Activated CD4-positive, CD25-positive, alpha-beta regulatory T cell treated with anti-CD3 and anti-CD28 coated beads, Interleukin-2, amount 50 U/mL, for 72 hours (primary cell): ENCODE results near the gene CBX2.

ENCODE experiments used
- DNase-seq: peaks from one replicate; pipeline ENCODE4 v3.0.0; 2021

The CBX2 gene

DNA sequence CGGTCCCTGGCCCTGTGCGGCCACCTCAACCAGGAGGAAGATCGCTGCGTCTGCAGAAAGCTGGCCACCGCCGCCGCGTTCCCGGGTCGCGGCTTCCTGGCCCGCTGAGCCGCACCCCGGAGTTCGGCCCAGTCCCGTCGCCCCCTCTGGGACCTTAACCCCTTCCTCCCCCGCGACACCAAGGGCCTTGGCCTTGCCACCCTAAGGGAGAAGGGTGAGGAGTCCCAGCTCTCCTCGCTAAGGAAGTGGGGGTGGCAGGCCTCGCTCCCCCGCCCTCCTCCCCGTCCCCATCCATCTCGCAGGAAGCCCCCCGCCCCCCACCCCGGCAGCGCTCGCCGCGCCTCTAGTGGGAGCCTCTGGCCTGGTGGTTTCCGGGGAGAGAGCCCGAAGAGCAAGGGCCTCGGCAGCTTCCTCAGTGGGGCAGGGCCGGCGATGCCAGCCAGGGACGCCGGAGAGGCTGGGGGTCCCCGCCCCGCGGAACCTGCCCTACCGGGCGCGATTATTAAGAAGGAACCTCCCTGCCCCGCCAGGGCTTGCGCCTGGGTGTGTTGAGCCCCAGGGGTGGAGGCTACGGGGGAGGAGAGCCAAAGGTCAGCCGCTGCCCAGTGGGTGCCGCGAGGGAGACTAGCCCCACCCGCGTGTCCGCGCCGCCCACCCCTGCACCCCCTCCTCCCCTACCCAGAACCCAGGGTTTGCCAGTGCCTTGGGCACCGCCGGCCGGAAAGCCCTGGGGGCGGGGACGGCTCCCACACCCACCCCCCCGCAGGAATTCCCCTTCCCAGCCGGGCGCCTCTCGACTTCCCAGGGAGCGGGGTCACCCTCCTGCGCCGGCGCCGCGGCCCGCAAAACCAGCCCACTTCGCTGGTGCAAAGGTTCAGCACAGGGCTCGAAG lies 54.5 kb downstream of the CBX2 start:
- DNase-seq = no peak

DNA sequence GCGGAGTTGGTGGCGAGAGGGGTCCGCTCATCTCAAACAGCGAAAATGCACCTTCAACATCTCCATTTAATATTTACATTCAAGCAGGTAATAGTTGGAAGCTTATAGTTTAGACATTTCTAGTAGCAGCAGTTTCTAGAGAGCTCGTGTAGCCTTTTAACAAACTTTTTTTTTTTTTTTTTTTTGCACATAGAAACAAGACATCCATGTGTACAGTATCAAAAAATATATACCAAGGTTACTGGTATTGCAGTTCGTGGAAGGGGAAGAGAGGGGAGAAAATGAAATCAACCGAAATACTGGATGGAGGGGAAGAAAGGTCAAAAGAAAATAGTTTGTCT lies 55.1 kb downstream of the CBX2 start:
- DNase-seq = no peak

DNA sequence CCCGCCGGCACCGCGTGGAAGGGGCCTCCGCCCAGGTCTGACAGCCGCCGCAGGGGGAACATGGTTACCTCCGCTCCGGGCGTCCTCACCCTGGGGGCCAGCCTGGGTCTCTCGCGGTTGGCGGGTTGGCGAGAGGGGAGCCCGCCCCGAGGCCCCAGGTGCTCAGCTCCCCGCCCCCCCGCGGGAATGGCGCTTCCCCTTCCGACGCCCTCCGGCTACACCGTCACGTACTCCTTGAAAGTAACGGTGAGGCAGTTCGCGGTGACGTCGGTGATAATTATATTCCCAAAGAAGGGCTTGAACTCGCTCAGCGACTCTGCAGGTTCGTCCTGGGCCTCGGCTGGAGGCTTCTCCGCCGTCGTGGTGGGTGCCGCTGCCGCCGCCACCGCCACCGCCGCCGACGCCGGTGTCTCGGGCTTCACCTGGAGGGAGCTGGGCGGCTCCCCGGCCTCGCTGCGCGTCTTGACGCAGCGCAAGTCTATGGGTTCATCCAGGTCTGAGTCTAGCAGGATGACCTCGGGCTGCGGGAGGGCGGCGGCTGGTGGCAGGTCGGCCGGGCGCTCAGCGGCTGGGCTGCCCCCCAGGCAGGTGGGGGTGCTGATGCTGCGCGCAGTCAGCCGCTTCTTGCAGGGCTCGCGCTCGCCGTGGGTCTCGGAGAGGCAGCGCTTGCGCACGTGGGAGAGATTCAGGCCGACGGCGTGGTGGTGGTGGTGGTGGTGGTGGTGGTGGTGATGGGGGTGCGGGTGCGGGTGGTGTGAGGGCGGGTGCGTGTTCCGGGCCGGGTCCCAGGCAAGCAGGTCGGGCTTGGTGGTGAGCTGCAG lies 56.0 kb downstream of the CBX2 start:
- DNase-seq = no peak

DNA sequence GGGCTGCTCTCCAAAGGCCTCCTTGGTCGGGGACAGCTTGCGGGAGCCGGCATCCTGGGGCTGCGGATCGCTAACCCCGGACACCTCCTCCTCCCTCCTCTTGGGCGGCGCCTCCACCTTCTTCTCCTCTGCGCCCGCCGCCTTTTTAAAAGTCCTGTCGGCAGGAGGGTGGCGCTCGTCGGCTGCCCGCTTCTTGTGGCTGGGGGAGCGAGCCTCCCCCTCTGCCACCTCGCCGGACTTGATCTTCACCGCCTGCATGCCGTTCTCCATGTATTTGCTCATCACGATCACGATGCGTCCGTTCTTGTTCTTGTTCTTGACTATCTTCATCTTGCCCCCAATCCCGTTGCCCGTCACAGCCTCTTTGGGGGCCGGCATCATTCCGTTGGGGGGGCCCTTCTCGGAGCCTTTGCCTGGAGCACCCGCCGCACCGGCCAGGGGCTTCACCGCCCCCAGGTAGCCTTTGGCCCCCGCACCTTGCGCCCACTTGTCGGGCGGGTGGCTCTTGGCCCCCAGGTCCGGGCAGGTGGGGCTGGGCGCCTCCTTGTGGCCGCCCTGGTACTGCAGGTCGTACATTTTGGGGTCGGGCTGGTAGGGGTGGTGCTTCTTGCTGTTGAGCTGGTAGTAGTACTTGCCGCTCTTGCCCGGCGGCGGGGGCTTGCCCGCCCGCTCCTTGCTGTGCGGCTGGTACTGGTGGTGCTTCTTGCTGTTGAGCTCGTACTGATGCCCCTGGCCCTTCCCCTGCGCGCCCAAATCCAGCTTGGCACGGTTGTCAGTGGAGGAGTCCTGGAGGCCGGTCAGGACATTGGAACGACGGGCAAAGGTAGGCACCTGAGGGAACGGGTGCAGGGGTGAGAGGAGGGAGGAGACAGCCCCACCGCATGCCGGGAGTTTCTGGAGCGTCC lies 56.9 kb downstream of the CBX2 start:
- no peak for DNase-seq

DNA sequence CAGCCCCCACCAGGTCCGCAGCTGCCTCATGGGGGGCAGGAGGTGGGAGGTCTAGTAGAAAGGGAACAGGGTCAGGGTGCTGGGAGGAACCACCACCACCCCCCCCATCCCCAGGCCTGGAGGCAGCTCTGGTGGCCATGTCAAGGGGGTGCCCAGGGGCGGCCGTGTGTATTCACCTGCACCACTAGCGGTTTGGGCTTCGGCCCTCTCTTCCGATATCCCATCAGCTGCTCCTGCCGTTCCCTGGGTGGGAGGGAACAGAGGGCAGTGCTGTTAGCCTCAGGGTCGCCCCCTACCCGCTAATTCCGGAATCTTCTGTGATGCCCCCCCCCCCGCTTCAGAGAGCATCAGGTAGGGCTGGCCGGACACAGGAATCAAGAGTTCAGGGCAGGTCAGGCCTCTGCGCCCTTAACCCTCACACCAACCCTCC lies 57.5 kb downstream of the CBX2 start:
- no peak for DNase-seq

DNA sequence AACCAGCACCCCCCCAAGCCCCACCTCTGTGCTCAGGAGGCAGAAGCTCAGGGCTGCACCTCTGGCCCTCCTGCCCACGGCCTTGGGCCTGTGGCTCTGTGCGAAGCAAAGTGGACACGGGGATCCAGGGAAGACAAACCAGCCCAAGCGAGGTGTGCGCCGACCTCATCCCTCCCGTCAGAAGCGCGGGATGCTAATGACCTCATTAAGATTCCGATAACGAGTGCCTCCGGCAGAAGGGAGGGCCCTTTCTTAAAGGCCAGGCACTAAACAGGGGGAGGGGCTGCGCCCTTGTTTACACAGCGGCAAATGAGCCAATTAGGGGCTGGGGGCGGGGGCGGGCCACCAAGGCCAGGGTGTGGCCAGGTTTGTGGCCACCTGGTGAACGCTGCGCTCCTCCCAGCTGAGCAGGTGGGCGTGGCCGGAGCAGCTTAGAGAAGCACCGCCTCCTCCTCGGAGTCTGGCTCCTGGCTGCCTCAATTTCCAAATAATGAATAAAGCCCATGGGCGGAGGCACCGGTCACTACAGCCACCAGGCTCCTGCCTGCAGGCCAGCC lies 58.1 kb downstream of the CBX2 start:
- DNase-seq = no peak

DNA sequence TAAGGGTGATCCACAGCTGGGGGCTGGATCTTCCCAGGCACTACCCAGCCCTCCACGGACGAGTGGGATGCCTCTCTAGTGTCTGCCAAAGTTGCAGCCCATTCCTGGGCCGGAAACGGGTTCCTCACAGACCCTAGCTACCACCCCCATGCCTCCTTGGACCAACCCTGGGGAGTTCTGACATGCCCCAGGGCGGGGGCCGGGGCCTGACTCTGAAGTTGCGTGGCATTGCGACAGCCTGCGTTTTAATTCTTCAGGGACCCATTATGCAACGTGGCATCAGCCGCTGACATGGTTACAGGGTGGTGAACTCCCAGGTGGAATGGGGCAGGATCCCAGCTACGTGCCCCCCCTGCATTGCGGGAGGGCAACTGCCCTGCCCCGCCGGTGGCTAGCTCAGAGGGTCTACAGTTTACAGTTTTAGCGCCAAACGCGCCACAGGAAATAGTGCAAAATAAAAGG lies 58.6 kb downstream of the CBX2 start:
- DNase-seq = no peak

DNA sequence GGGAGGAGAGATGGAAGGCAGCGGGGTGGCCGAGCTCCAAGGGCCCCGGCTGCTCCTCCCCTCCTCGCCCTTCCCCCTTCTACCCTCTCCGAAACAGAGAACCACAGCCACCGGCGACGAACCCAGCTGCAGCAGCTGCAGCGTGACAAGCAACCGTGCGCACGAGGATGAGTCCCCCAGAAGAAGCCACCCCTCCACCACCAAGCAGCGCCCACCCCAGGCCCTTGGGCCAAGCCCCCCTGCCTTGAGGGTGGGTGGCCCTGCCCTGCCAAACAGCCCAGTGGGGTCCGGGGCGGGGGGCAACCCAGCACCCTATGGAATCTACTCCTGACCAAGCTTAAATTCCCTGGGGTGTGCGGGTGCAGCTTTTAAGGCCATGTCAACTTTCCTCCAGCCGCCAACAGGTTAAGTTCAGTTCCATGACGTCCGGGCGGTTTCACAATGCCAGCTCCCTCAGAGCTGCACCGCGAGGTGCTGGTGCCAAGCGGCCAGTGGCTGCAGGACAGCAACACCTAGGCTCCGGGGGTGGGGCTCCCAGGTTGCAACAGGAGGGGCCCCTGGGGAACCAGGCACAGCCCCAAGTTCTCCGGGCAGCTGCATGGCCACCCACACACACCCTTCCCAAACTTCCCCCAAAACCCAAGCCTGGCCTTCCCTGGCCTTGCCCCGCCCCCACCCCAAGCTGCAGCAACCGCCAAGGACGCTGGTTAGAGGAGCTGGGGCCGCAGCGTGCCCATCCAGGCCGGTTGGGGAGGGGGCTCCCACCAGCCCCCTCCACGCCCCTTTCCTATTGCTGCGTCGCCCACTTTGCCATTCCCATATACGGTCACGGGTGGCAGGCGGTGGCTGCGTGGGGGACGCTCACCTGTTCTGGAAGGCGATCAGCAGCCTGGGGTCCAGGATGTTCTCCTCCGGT lies 59.3 kb downstream of the CBX2 start:
- DNase-seq = no peak
